Brain pericyte (primary cell): Measurements from ENCODE around the gene CPXM1.
"Not testable (repeated sequence)": the region's sequence is repeated elsewhere in the genome, so short reads cannot be mapped to it uniquely, and the experiment has no call there.

Source experiments
- DNase-seq: peaks from one replicate; pipeline ENCODE4 v3.0.0-alpha.2; 2012; ENCODE audit warnings: low read depth, low spot score

Gene CPXM1

DNA sequence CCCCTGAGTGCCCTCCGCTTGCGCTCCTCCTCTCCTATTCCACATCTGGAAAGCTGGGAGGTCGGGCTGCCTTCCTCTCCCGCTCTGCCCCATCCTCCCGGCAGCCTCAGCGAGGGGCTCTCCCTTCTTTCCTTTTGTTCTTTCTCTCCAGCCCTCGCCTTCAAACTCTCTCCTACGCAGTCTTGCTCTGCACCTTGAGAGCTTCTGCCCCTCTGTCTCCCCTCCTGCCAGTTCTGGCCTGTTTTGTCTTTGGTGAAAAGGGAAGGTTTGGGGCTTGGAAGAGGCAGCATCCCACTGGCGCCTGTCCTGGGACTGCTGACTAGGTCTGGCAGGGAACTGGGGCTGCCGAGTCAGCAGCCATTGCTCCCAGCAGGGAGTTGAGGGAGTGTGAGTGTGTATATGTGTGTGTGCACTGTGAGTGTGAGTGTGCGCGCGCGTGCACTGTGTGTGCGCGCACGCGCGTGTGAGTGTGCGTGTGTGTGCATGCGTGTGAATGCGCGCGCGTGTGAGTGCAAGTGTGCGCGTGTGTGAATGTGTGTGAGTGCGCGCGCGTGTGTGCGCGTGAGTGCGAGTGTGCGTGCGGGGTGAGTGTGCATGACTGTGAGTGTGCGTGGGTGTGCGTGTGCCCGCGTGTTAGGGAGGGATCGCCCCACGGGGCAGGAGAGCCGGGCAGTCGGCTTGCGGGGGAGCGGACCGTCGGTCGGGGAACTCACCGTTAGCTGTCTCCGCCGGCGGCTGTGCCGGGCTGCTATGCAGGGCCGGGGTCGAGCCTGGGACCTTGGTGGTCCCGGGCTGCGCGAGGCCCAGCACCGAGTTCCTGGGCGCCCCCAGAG lies 523 bp downstream of the CPXM1 start:
- no peak for DNase-seq

- DNase-seq, result no peak
These were observed 1.2 kb downstream of the CPXM1 start for GRCh38 chr20:2799271-2799670.

GRCh38 chr20:2798814-2799213 lies 1.6 kb downstream of the CPXM1 start:
- DNase-seq, result peak; percentile 41

- DNase-seq, result no peak
These were observed 2.2 kb downstream of the CPXM1 start for GRCh38 chr20:2798095-2798805.

- no peak for DNase-seq
These were observed 3.1 kb downstream of the CPXM1 start for GRCh38 chr20:2797136-2797983.

GRCh38 chr20:2796011-2796660 lies 4.3 kb downstream of the CPXM1 start:
- DNase-seq, result no peak

DNA sequence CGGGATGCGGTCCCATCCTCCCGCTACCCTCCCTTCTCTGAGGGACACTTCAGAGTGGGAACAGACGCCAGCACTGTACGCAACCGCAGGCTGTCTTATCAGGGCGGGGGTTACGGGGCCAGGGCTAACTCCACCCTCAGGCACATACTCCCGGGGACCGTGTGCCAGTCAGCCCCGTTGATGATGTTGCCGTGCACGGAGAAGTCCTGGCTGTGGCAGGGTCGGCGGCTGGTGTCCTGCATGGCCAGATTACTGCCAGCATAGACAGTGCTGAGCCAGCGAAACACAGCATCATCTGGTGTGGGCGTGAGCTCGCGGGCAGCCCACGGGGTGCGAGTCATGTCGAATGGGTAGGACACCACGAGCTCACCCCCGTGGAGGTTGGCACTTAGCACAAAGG lies 5.0 kb downstream of the CPXM1 start:
- DNase-seq, result no peak

GRCh38 chr20:2794866-2795447 lies 5.5 kb downstream of the CPXM1 start:
- DNase-seq, result no peak

DNA sequence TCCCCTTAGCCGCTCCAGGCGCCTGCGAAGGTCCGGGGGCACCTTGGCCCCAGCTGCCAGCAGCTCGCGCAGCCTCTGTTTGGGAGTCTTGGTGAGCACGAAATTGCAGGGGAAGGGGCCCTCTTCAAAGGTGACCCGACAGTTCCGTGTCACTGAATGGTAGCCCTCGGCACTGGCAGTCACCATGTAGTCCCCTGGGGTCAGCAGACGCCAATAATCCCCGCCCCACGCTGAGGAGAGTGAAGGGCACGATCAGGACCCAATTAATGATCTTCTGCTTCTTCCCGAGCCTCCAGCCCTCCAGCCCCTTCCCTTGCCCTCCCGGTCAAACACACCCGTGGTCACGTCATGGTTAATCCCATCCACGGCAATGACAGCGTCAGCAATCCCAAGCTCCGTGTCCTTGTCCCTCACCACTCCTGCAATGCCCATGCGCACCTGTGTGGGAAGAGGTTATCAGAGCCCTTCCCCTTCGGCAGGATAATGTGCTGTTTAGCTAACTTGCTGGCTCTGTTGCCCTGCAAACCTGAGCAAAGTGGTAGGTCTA lies 6.2 kb downstream of the CPXM1 start:
- DNase-seq, result no peak

DNA sequence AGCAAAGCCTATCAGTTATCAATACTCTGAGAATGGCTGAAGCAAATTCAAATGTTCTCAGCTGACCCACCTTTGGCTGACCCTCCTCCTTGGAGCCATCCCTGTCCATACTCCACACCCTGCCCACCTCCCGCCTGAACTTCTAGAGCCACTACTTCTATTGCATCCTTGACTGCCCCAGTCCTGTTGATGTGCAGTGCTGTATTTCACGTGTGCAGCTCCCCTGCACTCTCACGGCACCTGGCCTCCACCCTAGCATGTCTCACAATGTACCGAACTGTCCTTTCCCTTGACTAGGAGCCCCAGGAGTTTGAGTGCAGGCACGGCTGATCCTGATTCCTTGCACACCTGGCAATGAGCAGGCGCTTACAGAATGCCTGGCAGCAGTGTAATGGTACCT lies 7.0 kb downstream of the CPXM1 start:
- no peak for DNase-seq

DNA sequence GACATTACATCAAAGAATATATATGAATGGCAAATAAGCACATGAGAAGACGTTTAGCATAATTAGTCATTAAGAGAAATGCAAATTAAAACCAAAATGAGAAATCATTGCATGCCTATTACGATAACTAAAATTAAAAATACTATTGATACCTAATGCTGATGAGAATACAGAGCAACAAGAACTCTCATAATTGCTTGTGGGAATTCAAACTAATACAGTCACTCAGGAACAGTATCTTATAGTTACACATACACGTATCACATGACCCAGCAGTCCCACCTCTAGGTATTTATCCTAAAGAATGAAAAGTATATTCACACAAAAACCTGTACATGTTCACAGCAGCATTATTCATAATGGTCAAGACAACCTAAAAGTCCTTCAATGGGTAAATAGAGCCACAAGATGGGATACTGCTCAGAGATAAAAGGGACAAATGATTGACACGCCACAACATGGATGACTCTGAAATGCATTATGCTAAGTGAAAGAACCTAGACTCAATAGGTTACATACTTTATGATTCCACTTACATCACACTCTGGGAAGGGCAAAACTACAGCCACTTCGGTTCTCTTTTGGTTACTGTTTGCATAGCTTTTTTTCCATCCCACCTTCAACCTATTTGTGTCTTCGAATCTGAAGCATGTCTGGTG lies 16.4 kb downstream of the CPXM1 start:
- DNase-seq, result no peak

GRCh38 chr20:2780948-2781347 lies 19.5 kb downstream of the CPXM1 start:
- DNase-seq, result no peak

GRCh38 chr20:2778602-2779321 lies 21.7 kb downstream of the CPXM1 start:
- no peak for DNase-seq

DNA sequence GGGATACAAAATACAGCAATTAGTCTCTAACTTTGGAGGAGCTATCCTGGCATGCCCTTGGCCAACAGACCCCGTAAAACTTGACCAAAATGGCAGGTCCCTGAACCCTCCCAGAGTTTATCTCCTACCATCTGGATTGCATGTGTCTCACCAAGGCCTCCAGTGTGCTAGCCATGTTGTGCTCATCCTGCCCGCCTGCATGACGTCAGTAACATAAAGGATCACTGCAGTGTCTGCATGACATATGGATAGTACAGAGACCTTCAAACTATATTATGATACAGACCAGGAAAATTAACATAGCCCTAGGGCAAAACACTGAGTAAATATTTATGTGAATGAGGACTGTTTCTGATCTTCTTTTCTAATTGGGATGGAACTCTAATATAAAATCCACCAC lies 25.3 kb downstream of the CPXM1 start:
- DNase-seq, result no peak

GRCh38 chr20:2773812-2774211 lies 26.6 kb downstream of the CPXM1 start:
- DNase-seq, result no peak

DNA sequence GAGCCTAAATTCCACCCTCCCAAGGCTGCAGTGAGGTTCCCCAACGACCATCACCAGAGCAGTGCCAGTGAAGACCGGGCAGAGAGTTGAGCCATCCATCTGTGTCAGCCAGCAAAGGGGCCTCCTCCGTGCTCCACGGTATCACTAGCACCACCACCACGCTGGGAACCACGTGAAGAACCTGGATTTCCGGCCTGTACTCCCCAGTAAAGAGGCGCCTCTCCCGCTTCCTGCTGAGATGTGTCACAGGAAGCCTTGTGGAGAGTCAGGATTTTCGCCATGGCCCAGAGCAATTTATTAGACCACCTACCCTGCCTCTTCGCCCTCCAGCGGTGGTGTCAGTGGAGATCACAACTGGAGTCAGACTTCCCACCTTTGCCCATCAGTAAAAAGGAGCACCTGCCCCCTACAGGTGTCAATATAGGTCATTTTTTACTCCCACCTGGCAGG lies 28.8 kb downstream of the CPXM1 start:
- DNase-seq, result no peak

GRCh38 chr20:2770091-2770490 lies 30.3 kb downstream of the CPXM1 start:
- DNase-seq, result not testable (repeated sequence)

DNA sequence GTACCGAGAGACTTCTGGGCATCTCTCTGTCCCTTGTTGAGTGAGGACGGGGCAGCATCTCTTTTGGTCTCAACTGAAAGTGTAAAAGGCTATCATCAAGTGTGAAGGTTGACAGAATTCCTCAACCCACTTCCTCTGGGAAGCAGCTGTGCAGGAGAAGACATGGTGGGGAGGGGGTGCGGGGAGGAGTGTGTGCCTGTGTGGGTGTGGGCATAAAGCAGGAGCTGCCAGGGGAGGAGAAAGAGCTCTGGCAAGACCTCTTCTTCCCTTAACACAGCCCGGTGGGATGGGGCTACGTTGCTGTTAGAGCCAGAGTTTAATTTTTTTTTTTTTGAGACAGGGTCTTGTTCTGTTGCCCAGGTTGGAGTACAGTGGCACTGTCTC lies 31.8 kb downstream of the CPXM1 start:
- no peak for DNase-seq

- DNase-seq, result no peak
These were observed 32.4 kb downstream of the CPXM1 start for GRCh38 chr20:2767768-2768631.
